ENCODE results near the gene NAXD. TPM values are rescaled to one million over a fixed set of nuclear protein-coding genes. Genes with fewer than 3 reads are reported as not detected.

The NAXD gene
- total and polyA plus RNA-seq, 10 donors = 25.1 to 40.9 (median 34.1) TPM

DNA sequence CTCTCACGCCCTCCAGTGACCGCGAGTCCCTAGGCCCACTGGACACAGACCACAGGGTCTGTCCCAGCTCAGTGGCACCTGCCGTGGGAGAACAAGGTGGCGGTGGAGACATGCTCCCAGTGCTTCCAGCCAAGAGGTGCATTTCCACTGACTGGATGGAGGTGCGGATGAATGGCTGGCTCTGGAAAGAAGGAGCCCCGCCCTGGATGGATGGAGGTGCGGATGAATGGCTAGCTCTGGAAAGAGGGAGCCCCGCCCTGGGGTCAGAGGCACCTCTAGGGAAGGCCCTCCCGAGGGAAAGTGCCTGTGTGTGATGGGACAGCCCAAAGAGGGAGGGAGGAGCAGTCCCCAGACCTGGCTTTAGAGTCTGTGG lies 32.0 kb downstream of the NAXD start:
- peaks cover 0 to 98% (median 51%) of the 10 kb centered on the region in 6 donors for H3K36me3 ChIP-seq
- H3K4me3 ChIP-seq = no peak overlapping the region
- H3K27ac ChIP-seq = no peak overlapping the region
- no peaks in the 10 kb centered on the region for H3K9me3 ChIP-seq
- H3K4me1 ChIP-seq = peaks cover 0 to 46% (median 13%) of the 10 kb centered on the region in 6 donors
- WGBS, 5 donors = 86 to 97% (median 93%) methylated on average over 7 to 10 of the region's 10 CpGs
- intact Hi-C loops (cut with DNase I; ENCODE audit: low total_unique reads) = no loop called here
- TF ChIP-seq POLR2A (IDR thresholded peaks at IDR 0.05) = no peak
- peak in 1 of 3 donors; percentile 18 for TF ChIP-seq POLR2AphosphoS5 (IDR thresholded peaks at IDR 0.05)
- DNase-seq = no peak
- no peaks in the 10 kb centered on the region for H3K27me3 ChIP-seq (replicated peaks in 1 of 7)

- WGBS, 5 donors = 72 to 84% (median 82%) methylated on average over 16 of the region's 16 CpGs
- Histone ChIP-seq H3K9me3 (no peaks in the 10 kb centered on the region), H3K27ac (no peak overlapping the region), H3K27me3 (replicated peaks in 1 of 7) (no peaks in the 10 kb centered on the region), H3K36me3 (peaks cover 0 to 98% (median 44%) of the 10 kb centered on the region in 6 donors), H3K4me3 (no peak overlapping the region), H3K4me1 (peaks cover 0 to 56% (median 16%) of the 10 kb centered on the region in 6 donors)
- DNase-seq = peak; percentile 51
- TF ChIP-seq POLR2A (IDR thresholded peaks at IDR 0.05) (no peak), POLR2AphosphoS5 (IDR thresholded peaks at IDR 0.05) (no peak)
- TF ChIP-seq, protein P1, sequence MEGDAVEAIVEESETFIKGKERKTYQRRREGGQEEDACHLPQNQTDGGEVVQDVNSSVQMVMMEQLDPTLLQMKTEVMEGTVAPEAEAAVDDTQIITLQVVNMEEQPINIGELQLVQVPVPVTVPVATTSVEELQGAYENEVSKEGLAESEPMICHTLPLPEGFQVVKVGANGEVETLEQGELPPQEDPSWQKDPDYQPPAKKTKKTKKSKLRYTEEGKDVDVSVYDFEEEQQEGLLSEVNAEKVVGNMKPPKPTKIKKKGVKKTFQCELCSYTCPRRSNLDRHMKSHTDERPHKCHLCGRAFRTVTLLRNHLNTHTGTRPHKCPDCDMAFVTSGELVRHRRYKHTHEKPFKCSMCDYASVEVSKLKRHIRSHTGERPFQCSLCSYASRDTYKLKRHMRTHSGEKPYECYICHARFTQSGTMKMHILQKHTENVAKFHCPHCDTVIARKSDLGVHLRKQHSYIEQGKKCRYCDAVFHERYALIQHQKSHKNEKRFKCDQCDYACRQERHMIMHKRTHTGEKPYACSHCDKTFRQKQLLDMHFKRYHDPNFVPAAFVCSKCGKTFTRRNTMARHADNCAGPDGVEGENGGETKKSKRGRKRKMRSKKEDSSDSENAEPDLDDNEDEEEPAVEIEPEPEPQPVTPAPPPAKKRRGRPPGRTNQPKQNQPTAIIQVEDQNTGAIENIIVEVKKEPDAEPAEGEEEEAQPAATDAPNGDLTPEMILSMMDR (IDR thresholded peaks at IDR 0.05 in 8 of 11, conservative IDR thresholded peaks at IDR 0.05 in 3 of 11) = no peak
- intact Hi-C loops (cut with DNase I; ENCODE audit: low total_unique reads) = no loop called here
These were observed 32.9 kb downstream of the NAXD start for GRCh38 chr13:110648146-110648819.

DNA sequence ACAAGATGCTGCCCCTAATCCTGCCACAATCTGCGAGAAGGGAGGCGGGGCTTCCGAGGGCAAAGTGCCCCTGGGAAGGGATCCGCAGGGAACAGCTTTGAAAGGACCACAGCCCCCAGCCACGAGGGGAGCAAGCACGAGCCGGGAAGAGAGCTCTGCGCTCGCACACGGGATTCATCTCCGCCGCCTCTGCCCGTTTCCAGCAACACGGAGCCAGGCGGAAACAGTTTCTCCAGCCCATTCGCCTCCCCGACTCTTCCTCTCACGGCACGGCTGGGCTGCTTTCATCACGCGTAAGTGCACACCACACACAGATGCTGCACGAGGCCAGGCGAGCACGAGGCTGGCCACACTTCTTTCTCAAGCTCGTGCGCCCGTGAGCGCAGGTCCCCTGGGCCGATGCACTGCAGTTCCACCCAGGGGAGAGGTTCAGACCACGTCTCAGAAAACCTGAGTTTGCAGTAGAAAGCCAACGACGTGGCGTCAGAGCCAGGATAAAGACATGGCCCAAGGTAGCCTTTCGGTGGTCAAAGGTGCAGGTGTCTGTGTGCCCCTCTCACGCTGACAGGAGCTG lies 33.6 kb downstream of the NAXD start:
- 91 to 94% (median 93%) methylated on average over 35 of the region's 35 CpGs for WGBS, 5 donors
- no peak overlapping the region for H3K27ac ChIP-seq
- H3K4me1 ChIP-seq = peaks cover 0 to 62% (median 16%) of the 10 kb centered on the region in 6 donors
- DNase-seq = peak; percentile 69
- no peaks in the 10 kb centered on the region for H3K27me3 ChIP-seq (replicated peaks in 1 of 7)
- intact Hi-C loops (cut with DNase I; ENCODE audit: low total_unique reads) = no loop called here
- no peak overlapping the region for H3K4me3 ChIP-seq
- H3K36me3 ChIP-seq = peaks cover 0 to 98% (median 39%) of the 10 kb centered on the region in 6 donors
- TF ChIP-seq POLR2AphosphoS5 (IDR thresholded peaks at IDR 0.05) (no peak), POLR2A (IDR thresholded peaks at IDR 0.05) (no peak)
- TF ChIP-seq, protein P1 (IDR thresholded peaks at IDR 0.05 in 8 of 11, conservative IDR thresholded peaks at IDR 0.05 in 3 of 11) = no peak
- no peaks in the 10 kb centered on the region for H3K9me3 ChIP-seq

DNA sequence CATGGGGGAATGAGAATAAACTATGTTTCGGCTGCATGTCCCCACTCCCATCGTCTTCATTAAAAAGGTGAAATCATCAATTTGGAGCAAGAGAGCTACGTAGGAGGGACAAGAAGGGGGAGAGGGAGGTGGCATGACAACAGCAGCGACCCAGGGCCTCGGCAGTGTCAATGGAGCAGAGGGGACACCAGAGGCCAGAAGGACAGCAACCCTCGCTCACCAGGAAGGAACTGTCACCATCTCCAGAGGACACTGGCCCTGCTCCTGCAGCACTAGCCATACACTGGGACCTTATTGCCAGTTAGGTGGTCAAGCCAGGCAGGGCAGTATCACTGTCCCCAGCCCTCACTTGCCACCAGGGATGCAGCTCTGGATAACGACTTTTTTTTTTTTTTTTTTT lies 34.2 kb downstream of the NAXD start:
- peaks cover 0 to 98% (median 37%) of the 10 kb centered on the region in 6 donors for H3K36me3 ChIP-seq
- DNase-seq = peak; percentile 63
- no peaks in the 10 kb centered on the region for H3K9me3 ChIP-seq
- intact Hi-C loops (cut with DNase I; ENCODE audit: low total_unique reads) = no loop called here
- TF ChIP-seq POLR2A (IDR thresholded peaks at IDR 0.05) (no peak), POLR2AphosphoS5 (IDR thresholded peaks at IDR 0.05) (no peak)
- TF ChIP-seq, protein P1 (IDR thresholded peaks at IDR 0.05 in 8 of 11, conservative IDR thresholded peaks at IDR 0.05 in 3 of 11) = no peak
- no peaks in the 10 kb centered on the region for H3K27me3 ChIP-seq (replicated peaks in 1 of 7)
- no peak overlapping the region for H3K27ac ChIP-seq
- 83 to 92% (median 91%) methylated on average over 7 of the region's 7 CpGs for WGBS, 5 donors
- no peak overlapping the region for H3K4me3 ChIP-seq
- H3K4me1 ChIP-seq = peaks cover 0 to 58% (median 13%) of the 10 kb centered on the region in 6 donors

Measured in spleen (tissue), 11 donors.